HG03280 (cell line): ENCODE results near the gene KCNT2.
"Not testable (repeated sequence)": the region's sequence is repeated elsewhere in the genome, so short reads cannot be mapped to it uniquely, and the experiment has no call there.

Experiments
- ATAC-seq: cut with Tn5 transposase; IDR thresholded peaks from one replicate; pipeline ENCODE4 v1.9.1; 2021; ENCODE audit warnings: mild to moderate bottlenecking, moderate library complexity; ENCODE audit not compliant: unreplicated experiment

Gene KCNT2

GRCh38 chr1:196516373-196516772 lies 91.9 kb downstream of the KCNT2 start:
- no peak for ATAC-seq

- ATAC-seq, result no peak
Measured at GRCh38 chr1:196515904-196516303, 92.3 kb downstream of the KCNT2 start.

- no peak for ATAC-seq
Measured at GRCh38 chr1:196513821-196514220, 94.4 kb downstream of the KCNT2 start.

- no peak for ATAC-seq
Measured at GRCh38 chr1:196510451-196510850, 97.8 kb downstream of the KCNT2 start.

- not testable (repeated sequence) for ATAC-seq
Measured at GRCh38 chr1:196504224-196504623, 104.0 kb downstream of the KCNT2 start.

- ATAC-seq, result no peak
Measured at GRCh38 chr1:196502437-196502836, 105.8 kb downstream of the KCNT2 start.

- ATAC-seq, result no peak
Measured at GRCh38 chr1:196501760-196502428, 106.3 kb downstream of the KCNT2 start.

GRCh38 chr1:196497817-196498216 lies 110.4 kb downstream of the KCNT2 start:
- no peak for ATAC-seq

- no peak for ATAC-seq
Measured at GRCh38 chr1:196494766-196495165, 113.5 kb downstream of the KCNT2 start.

- no peak for ATAC-seq
Measured at GRCh38 chr1:196493881-196494280, 114.4 kb downstream of the KCNT2 start.

- ATAC-seq, result no peak
Measured at GRCh38 chr1:196488579-196488978, 119.7 kb downstream of the KCNT2 start.

GRCh38 chr1:196486346-196486745 lies 121.9 kb downstream of the KCNT2 start:
- no peak for ATAC-seq

GRCh38 chr1:196481616-196482015 lies 126.6 kb downstream of the KCNT2 start:
- no peak for ATAC-seq

GRCh38 chr1:196477262-196477661 lies 131.0 kb downstream of the KCNT2 start:
- no peak for ATAC-seq

- no peak for ATAC-seq
Measured at GRCh38 chr1:196467230-196467925, 140.9 kb downstream of the KCNT2 start.

- no peak for ATAC-seq
Measured at GRCh38 chr1:196466654-196467053, 141.6 kb downstream of the KCNT2 start.

- no peak for ATAC-seq
Measured at GRCh38 chr1:196466166-196466565, 142.1 kb downstream of the KCNT2 start.

- ATAC-seq, result no peak
Measured at GRCh38 chr1:196464480-196464941, 143.7 kb downstream of the KCNT2 start.

GRCh38 chr1:196462086-196462485 lies 146.2 kb downstream of the KCNT2 start:
- ATAC-seq, result no peak

- no peak for ATAC-seq
Measured at GRCh38 chr1:196461521-196461920, 146.7 kb downstream of the KCNT2 start.

GRCh38 chr1:196459383-196459782 lies 148.9 kb downstream of the KCNT2 start:
- no peak for ATAC-seq

GRCh38 chr1:196454792-196455191 lies 153.4 kb downstream of the KCNT2 start:
- no peak for ATAC-seq
